CD14-positive monocyte (primary cell): ENCODE data around the gene CHADL. TPM values are rescaled to one million over a fixed set of nuclear protein-coding genes. Genes with fewer than 3 reads are reported as not detected.

ENCODE experiments used
- DNase-seq, 3 donors: peaks; one replicate each; pipeline ENCODE4 v3.0.0-alpha.2; 2011 to 2022
- H2AFZ ChIP-seq: 2 replicates; pipeline ENCODE4 v1.6.0; 2012; ENCODE audit warnings: mild to moderate bottlenecking, low read depth, low read length, inconsistent platforms; ENCODE audit not compliant: insufficient read depth, poor library complexity, severe bottlenecking
- H3K27ac ChIP-seq, 2 donors: 1 replicate in 1 of 2; 2 replicates in 1 of 2; pipeline ENCODE4 v1.5.1; 2012 to 2013; ENCODE audit warnings: low read length in 2 of 2, control low read depth in 1 of 2, inconsistent platforms in 1 of 2, low read depth in 1 of 2, mild to moderate bottlenecking in 1 of 2
- H3K27me3 ChIP-seq, 2 donors: one replicate each; pipeline versions ENCODE4 v1.6.0 to v1.6.1; 2011 to 2013; ENCODE audit warnings: low read length in 2 of 2; ENCODE audit not compliant: control insufficient read depth in 2 of 2, insufficient read depth in 2 of 2
- H3K36me3 ChIP-seq, 2 donors: replicated peaks in 1 of 2; 1 replicate in 1 of 2; 2 replicates in 1 of 2; pipeline versions ENCODE4 v1.5.1 to v1.6.1; 2012 to 2013; ENCODE audit warnings: low read length in 2 of 2, control low read depth in 1 of 2, inconsistent platforms in 1 of 2, mild to moderate bottlenecking in 1 of 2; ENCODE audit not compliant: insufficient read depth in 2 of 2, control insufficient read depth in 1 of 2
- H3K4me1 ChIP-seq, 2 donors: 1 replicate in 1 of 2; 2 replicates in 1 of 2; pipeline versions ENCODE4 v1.5.1 to v1.6.1; 2012 to 2013; ENCODE audit warnings: low read length in 2 of 2, control low read depth in 1 of 2, inconsistent platforms in 1 of 2, mild to moderate bottlenecking in 1 of 2, moderate library complexity in 1 of 2; ENCODE audit not compliant: insufficient read depth in 2 of 2, control insufficient read depth in 1 of 2
- H3K4me2 ChIP-seq: replicated peaks from 2 replicates; pipeline ENCODE3; 2012; ENCODE audit warnings: low read length, moderate library complexity, mild to moderate bottlenecking; ENCODE audit not compliant: poor library complexity, severe bottlenecking; ENCODE audit errors: extremely low read depth
- H3K4me3 ChIP-seq, 3 experiments: fragments of 200-600 bp in 1 of 3; sonication (generic) in 1 of 3; replicated peaks in 1 of 3; 1 replicate in 2 of 3; 2 replicates in 1 of 3; pipeline ENCODE4 v1.5.1; 2011 to 2013; ENCODE audit warnings: low read length in 3 of 3, mild to moderate bottlenecking in 3 of 3, control low read depth in 2 of 3, low read depth in 2 of 3, inconsistent platforms in 1 of 3, moderate library complexity in 1 of 3
- H3K79me2 ChIP-seq: 2 replicates; pipeline ENCODE4 v1.6.0; 2012; ENCODE audit warnings: mild to moderate bottlenecking, control low read depth, inconsistent platforms, low read length, moderate library complexity; ENCODE audit not compliant: insufficient read depth
- H3K9ac ChIP-seq: 2 replicates; pipeline ENCODE4 v1.6.0; 2017; ENCODE audit warnings: low read length, mild to moderate bottlenecking; ENCODE audit not compliant: insufficient read depth, poor library complexity, severe bottlenecking
- H3K9me3 ChIP-seq, 2 donors: replicated peaks in 1 of 2; 1 replicate in 1 of 2; 2 replicates in 1 of 2; pipeline versions ENCODE4 v1.5.1 to v1.6.1; 2012 to 2013; ENCODE audit warnings: low read length in 2 of 2, control low read depth in 1 of 2; ENCODE audit not compliant: control insufficient read depth in 1 of 2, insufficient read depth in 1 of 2
- H4K20me1 ChIP-seq: 2 replicates; pipeline ENCODE4 v1.6.0; 2012; ENCODE audit warnings: mild to moderate bottlenecking, low read length, control low read depth, moderate library complexity; ENCODE audit not compliant: insufficient read depth
- H3K27ac Mint-ChIP-seq, 7 donors: one replicate each; pipeline ENCODE4 v1.8.0; 2020; ENCODE audit warnings: mild to moderate bottlenecking in 7 of 7, mixed read lengths in 7 of 7, moderate library complexity in 6 of 7, inconsistent platforms in 2 of 7
- H3K27me3 Mint-ChIP-seq, 3 donors: one replicate each; pipeline ENCODE4 v1.8.0; 2021 to 2022; ENCODE audit warnings: low read depth in 3 of 3, mild to moderate bottlenecking in 3 of 3, mixed read lengths in 3 of 3, moderate library complexity in 3 of 3, inconsistent platforms in 1 of 3
- H3K36me3 Mint-ChIP-seq, 2 donors: one replicate each; pipeline ENCODE4 v1.8.0; 2020; ENCODE audit warnings: mixed read lengths in 2 of 2, inconsistent platforms in 1 of 2, mild to moderate bottlenecking in 1 of 2
- H3K4me1 Mint-ChIP-seq: one replicate; pipeline ENCODE4 v1.8.0; 2020; ENCODE audit warnings: mild to moderate bottlenecking, mixed read lengths
- H3K4me3 Mint-ChIP-seq, 2 donors: one replicate each; pipeline ENCODE4 v1.8.0; 2020; ENCODE audit warnings: mild to moderate bottlenecking in 2 of 2, mixed read lengths in 2 of 2, moderate library complexity in 1 of 2
- H3K9me3 Mint-ChIP-seq, 7 donors: one replicate each; pipeline ENCODE4 v1.8.0; 2020 to 2022; ENCODE audit warnings: mixed read lengths in 7 of 7, mild to moderate bottlenecking in 6 of 7, moderate library complexity in 6 of 7, inconsistent platforms in 2 of 7
- WGBS: methylation state at CpG from one replicate; pipeline ENCODE4 v1.1.5; 2013; ENCODE audit warnings: missing lambda C conversion rate; ENCODE audit not compliant: insufficient coverage; 5-methylcytosine and 5-hydroxymethylcytosine counted together
- intact Hi-C, 2 donors: fragments of 100-400 bp; cut with micrococcal nuclease; formaldehyde crosslinking; loops; one replicate each; pipeline versions ENCODE4 v1.15.0 to v1.15.1; 2023
- polyA plus RNA-seq, 3 donors: library from polyadenylated mRNA; depleted of rRNA in 1 of 3; unstranded in 2 of 3; stranded (reverse) in 1 of 3; fragments of 300-500 nt in 2 of 3; fragments of >200 nt in 1 of 3; fragmentation: Illumina TruSeq in 2 of 3; gene quantifications; 1 replicate in 2 of 3; 2 replicates in 1 of 3; pipeline ENCODE4 v1.2.3, GENCODE V29; 2012 to 2021
- TF ChIP-seq, protein P1 (sequence below): fragments of 200-600 bp; IDR thresholded peaks from one replicate; pipeline ENCODE4 v1.8.0; 2022; ENCODE audit warnings: antibody characterized with exemption, mild to moderate bottlenecking

The CHADL gene
- polyA plus RNA-seq, 3 donors: 0.11 to 0.35 (median 0.27) TPM

- H3K4me1 Mint-ChIP-seq: no peaks in the 10 kb centered on the region
- H3K27ac Mint-ChIP-seq: peak overlapping the region in 2 of 7 donors; percentile 31 to 62
- H3K4me1 ChIP-seq: no peaks in the 10 kb centered on the region
- no peaks in the 10 kb centered on the region for H3K27me3 ChIP-seq
- no peak overlapping the region for H3K4me2 ChIP-seq
- H3K79me2 ChIP-seq: no peaks in the 10 kb centered on the region
- H3K27ac ChIP-seq: no peak overlapping the region
- H2AFZ ChIP-seq: no peak overlapping the region
- no peaks in the 10 kb centered on the region for H3K9me3 Mint-ChIP-seq
- no peak overlapping the region for H3K4me3 Mint-ChIP-seq
- H3K9me3 ChIP-seq: no peaks in the 10 kb centered on the region
- H3K27me3 Mint-ChIP-seq: peaks cover 0 to 2% (median 0%) of the 10 kb centered on the region in 3 donors
- no peak overlapping the region for H3K4me3 ChIP-seq
- H3K36me3 Mint-ChIP-seq: peaks cover 60 to 95% of the 10 kb centered on the region in 2 donors
- TF ChIP-seq, protein P1, sequence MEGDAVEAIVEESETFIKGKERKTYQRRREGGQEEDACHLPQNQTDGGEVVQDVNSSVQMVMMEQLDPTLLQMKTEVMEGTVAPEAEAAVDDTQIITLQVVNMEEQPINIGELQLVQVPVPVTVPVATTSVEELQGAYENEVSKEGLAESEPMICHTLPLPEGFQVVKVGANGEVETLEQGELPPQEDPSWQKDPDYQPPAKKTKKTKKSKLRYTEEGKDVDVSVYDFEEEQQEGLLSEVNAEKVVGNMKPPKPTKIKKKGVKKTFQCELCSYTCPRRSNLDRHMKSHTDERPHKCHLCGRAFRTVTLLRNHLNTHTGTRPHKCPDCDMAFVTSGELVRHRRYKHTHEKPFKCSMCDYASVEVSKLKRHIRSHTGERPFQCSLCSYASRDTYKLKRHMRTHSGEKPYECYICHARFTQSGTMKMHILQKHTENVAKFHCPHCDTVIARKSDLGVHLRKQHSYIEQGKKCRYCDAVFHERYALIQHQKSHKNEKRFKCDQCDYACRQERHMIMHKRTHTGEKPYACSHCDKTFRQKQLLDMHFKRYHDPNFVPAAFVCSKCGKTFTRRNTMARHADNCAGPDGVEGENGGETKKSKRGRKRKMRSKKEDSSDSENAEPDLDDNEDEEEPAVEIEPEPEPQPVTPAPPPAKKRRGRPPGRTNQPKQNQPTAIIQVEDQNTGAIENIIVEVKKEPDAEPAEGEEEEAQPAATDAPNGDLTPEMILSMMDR: no peak
- DNase-seq: no peak
- H3K36me3 ChIP-seq: peaks cover 83 to 92% of the 10 kb centered on the region in 2 donors
- H4K20me1 ChIP-seq: no peaks in the 10 kb centered on the region
- no peak overlapping the region for H3K9ac ChIP-seq
- intact Hi-C loops: no loop called here
- WGBS: 98% methylated on average over 8 of the region's 10 CpGs
These were observed 8.0 kb upstream of the CHADL start for GRCh38 chr22:41248758-41249157.

DNA sequence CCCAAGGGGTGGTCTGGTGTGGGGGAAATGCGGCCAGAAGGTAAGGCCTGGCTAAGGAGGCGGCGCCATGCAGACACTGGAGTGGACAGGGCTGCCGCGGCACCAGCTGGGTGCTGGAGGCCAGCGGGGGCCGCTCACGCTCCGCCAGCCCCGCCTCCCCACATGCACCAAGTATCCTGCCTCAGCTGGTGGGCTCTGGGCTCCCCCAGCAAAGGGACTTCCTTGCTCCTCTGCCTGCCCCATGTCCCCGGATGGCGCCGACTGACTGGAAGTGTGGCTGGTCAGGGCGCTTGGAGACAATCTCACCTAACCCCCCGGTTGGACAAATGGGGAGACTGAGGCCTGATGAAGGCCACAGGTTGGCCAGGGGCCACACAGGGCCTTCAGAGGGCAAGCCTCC lies 7.6 kb upstream of the CHADL start:
- peak overlapping the region in 1 of 7 donors; percentile 31 for H3K27ac Mint-ChIP-seq
- DNase-seq: no peak
- H3K4me2 ChIP-seq: no peak overlapping the region
- no peak overlapping the region for H2AFZ ChIP-seq
- no peaks in the 10 kb centered on the region for H3K4me1 Mint-ChIP-seq
- peaks cover 60 to 93% of the 10 kb centered on the region in 2 donors for H3K36me3 Mint-ChIP-seq
- H3K27me3 ChIP-seq: no peaks in the 10 kb centered on the region
- H3K4me3 Mint-ChIP-seq: no peak overlapping the region
- intact Hi-C loops: no loop called here
- H3K4me1 ChIP-seq: no peaks in the 10 kb centered on the region
- TF ChIP-seq, protein P1: no peak
- no peaks in the 10 kb centered on the region for H3K9me3 Mint-ChIP-seq
- peaks cover 0 to 2% (median 0%) of the 10 kb centered on the region in 3 donors for H3K27me3 Mint-ChIP-seq
- no peak overlapping the region for H3K4me3 ChIP-seq
- H3K9me3 ChIP-seq: no peaks in the 10 kb centered on the region
- H4K20me1 ChIP-seq: no peaks in the 10 kb centered on the region
- no peaks in the 10 kb centered on the region for H3K79me2 ChIP-seq
- H3K36me3 ChIP-seq: peaks cover 79 to 92% of the 10 kb centered on the region in 2 donors
- no peak overlapping the region for H3K9ac ChIP-seq
- no peak overlapping the region for H3K27ac ChIP-seq
- 99% methylated on average over 11 of the region's 15 CpGs for WGBS
